Trophoblast cell (in vitro differentiated cells and primary cell): ENCODE measurements around the gene AP3D1.

Source experiments
- DNase-seq, 2 donors: peaks; one replicate each; pipeline ENCODE4 v3.0.0-alpha.2; 2016
- H2AFZ ChIP-seq: 2 replicates; pipeline ENCODE4 v1.6.1; 2013; ENCODE audit warnings: low read length, moderate library complexity, mild to moderate bottlenecking; ENCODE audit not compliant: insufficient read depth, poor library complexity
- H2AK5ac ChIP-seq: 2 replicates; pipeline ENCODE4 v1.6.1; 2013; ENCODE audit warnings: mild to moderate bottlenecking, low read length
- H2BK120ac ChIP-seq: 2 replicates; pipeline ENCODE4 v1.6.1; 2013; ENCODE audit warnings: low read length, mild to moderate bottlenecking, moderate library complexity; ENCODE audit not compliant: insufficient read depth, poor library complexity
- H2BK12ac ChIP-seq: 2 replicates; pipeline ENCODE4 v1.6.1; 2013; ENCODE audit warnings: mild to moderate bottlenecking, low read length, moderate library complexity
- H2BK5ac ChIP-seq: 2 replicates; pipeline ENCODE4 v1.6.1; 2013; ENCODE audit warnings: low read length, low read depth, moderate library complexity, mild to moderate bottlenecking; ENCODE audit not compliant: poor library complexity
- H3K14ac ChIP-seq: 2 replicates; pipeline ENCODE4 v1.6.1; 2013; ENCODE audit warnings: mild to moderate bottlenecking, low read length
- H3K18ac ChIP-seq: 2 replicates; pipeline ENCODE4 v1.6.1; 2013; ENCODE audit warnings: mild to moderate bottlenecking, low read length
- H3K23ac ChIP-seq: 2 replicates; pipeline ENCODE4 v1.6.1; 2013; ENCODE audit warnings: low read length
- H3K27ac ChIP-seq: 2 replicates; pipeline ENCODE4 v1.5.1; 2013; ENCODE audit warnings: low read depth, mild to moderate bottlenecking, inconsistent platforms, low read length, moderate library complexity
- H3K27me3 ChIP-seq: 2 replicates; pipeline ENCODE4 v1.6.1; 2013; ENCODE audit warnings: inconsistent platforms, mild to moderate bottlenecking, low read length, moderate library complexity; ENCODE audit not compliant: insufficient read depth
- H3K36me3 ChIP-seq, 2 experiments: 1 replicate in 1 of 2; 2 replicates in 1 of 2; pipeline ENCODE4 v1.6.1; 2013; ENCODE audit warnings: low read length in 2 of 2, mild to moderate bottlenecking in 2 of 2, moderate library complexity in 1 of 2; ENCODE audit not compliant: insufficient read depth in 2 of 2, control insufficient read depth in 1 of 2
- H3K4ac ChIP-seq: 2 replicates; pipeline ENCODE4 v1.6.1; 2013; ENCODE audit warnings: low read depth, mild to moderate bottlenecking, low read length, moderate library complexity
- H3K4me1 ChIP-seq, 2 experiments: 1 replicate in 1 of 2; 2 replicates in 1 of 2; pipeline ENCODE4 v1.6.1; 2013; ENCODE audit warnings: low read length in 2 of 2, mild to moderate bottlenecking in 2 of 2, moderate library complexity in 1 of 2; ENCODE audit not compliant: insufficient read depth in 2 of 2, control insufficient read depth in 1 of 2
- H3K4me2 ChIP-seq: 2 replicates; pipeline ENCODE4 v1.6.1; 2013; ENCODE audit warnings: inconsistent platforms, mild to moderate bottlenecking, low read length, moderate library complexity
- H3K4me3 ChIP-seq: 2 replicates; pipeline ENCODE4 v1.5.1; 2013; ENCODE audit warnings: mild to moderate bottlenecking, low read depth, low read length, inconsistent platforms
- H3K79me1 ChIP-seq: one replicate; pipeline ENCODE4 v1.6.1; 2013; ENCODE audit warnings: low read length
- H3K79me2 ChIP-seq: 2 replicates; pipeline ENCODE4 v1.6.1; 2013; ENCODE audit warnings: low read length, mild to moderate bottlenecking; ENCODE audit not compliant: control insufficient read depth, insufficient read depth, poor library complexity
- H3K9ac ChIP-seq: 2 replicates; pipeline ENCODE4 v1.6.1; 2013; ENCODE audit warnings: mild to moderate bottlenecking, low read length
- H3K9me3 ChIP-seq: 2 replicates; pipeline ENCODE4 v1.6.1; 2013; ENCODE audit warnings: low read depth, mild to moderate bottlenecking, control low read depth, inconsistent platforms, low read length; ENCODE audit not compliant: insufficient read depth
- H4K12ac ChIP-seq: 2 replicates; pipeline ENCODE4 v1.6.1; 2013; ENCODE audit warnings: low read depth, mild to moderate bottlenecking, low read length, moderate library complexity
- H4K8ac ChIP-seq: 2 replicates; pipeline ENCODE4 v1.6.1; 2013; ENCODE audit warnings: low read depth, mild to moderate bottlenecking, low read length, moderate library complexity
- H4K91ac ChIP-seq: one replicate; pipeline ENCODE4 v1.6.1; 2013; ENCODE audit warnings: low read depth, mild to moderate bottlenecking, low read length, moderate library complexity
- WGBS: extraction: QIAGEN DNeasy Blood & Tissue Kit; methylation state at CpG from one replicate; pipeline ENCODE4 v1.1.7; 2013; ENCODE audit warnings: missing lambda C conversion rate; ENCODE audit not compliant: insufficient read length, insufficient coverage; ENCODE audit errors: extremely low coverage; 5-methylcytosine and 5-hydroxymethylcytosine counted together

AP3D1 gene

GRCh38 chr19:2064395-2064787, 87.0 kb downstream of the AP3D1 start:
- Histone ChIP-seq H3K4me2 (no peak overlapping the region), H2BK5ac (no peak overlapping the region), H4K91ac (no peak overlapping the region), H2AK5ac (no peak overlapping the region), H3K14ac (no peak overlapping the region), H3K9me3 (no peaks in the 10 kb centered on the region), H3K18ac (no peak overlapping the region), H3K9ac (no peak overlapping the region), H3K79me1 (peaks cover 23% of the 10 kb centered on the region), H3K79me2 (peaks cover 8% of the 10 kb centered on the region), H2BK12ac (no peak overlapping the region), H4K12ac (no peak overlapping the region), H3K4me1 (peaks cover 20 to 22% of the 10 kb centered on the region in 2 experiments), H3K36me3 (no peaks in the 10 kb centered on the region), H3K27ac (no peak overlapping the region), H2AFZ (no peak overlapping the region), H3K27me3 (no peaks in the 10 kb centered on the region), H3K4me3 (no peak overlapping the region), H4K8ac (no peak overlapping the region), H2BK120ac (no peak overlapping the region), H3K23ac (no peak overlapping the region), H3K4ac (no peak overlapping the region)
- DNase-seq, result no peak
- WGBS, result no CpG with 5 or more reads among the region's 13 CpGs

GRCh38 chr19:2063824-2064223, 87.5 kb downstream of the AP3D1 start:
- no peak overlapping the region for H3K4me2 ChIP-seq
- no peak overlapping the region for H3K18ac ChIP-seq
- H3K36me3 ChIP-seq, result no peaks in the 10 kb centered on the region
- no CpG with 5 or more reads among the region's 8 CpGs for WGBS
- no peak overlapping the region for H3K9ac ChIP-seq
- peaks cover 25% of the 10 kb centered on the region for H3K79me1 ChIP-seq
- H3K4me1 ChIP-seq, result peaks cover 23 to 27% of the 10 kb centered on the region in 2 experiments
- no peak overlapping the region for H2BK120ac ChIP-seq
- H3K9me3 ChIP-seq, result no peaks in the 10 kb centered on the region
- no peaks in the 10 kb centered on the region for H3K27me3 ChIP-seq
- H2BK12ac ChIP-seq, result no peak overlapping the region
- H3K79me2 ChIP-seq, result peaks cover 8% of the 10 kb centered on the region
- no peak overlapping the region for H4K12ac ChIP-seq
- H3K4me3 ChIP-seq, result no peak overlapping the region
- H2BK5ac ChIP-seq, result no peak overlapping the region
- no peak overlapping the region for H4K8ac ChIP-seq
- no peak overlapping the region for H3K14ac ChIP-seq
- H3K4ac ChIP-seq, result no peak overlapping the region
- H2AFZ ChIP-seq, result no peak overlapping the region
- DNase-seq, result no peak
- H3K27ac ChIP-seq, result no peak overlapping the region
- no peak overlapping the region for H3K23ac ChIP-seq
- no peak overlapping the region for H2AK5ac ChIP-seq
- no peak overlapping the region for H4K91ac ChIP-seq

GRCh38 chr19:2062770-2063169, 88.6 kb downstream of the AP3D1 start:
- Histone ChIP-seq H3K4ac (no peak overlapping the region), H3K79me2 (peaks cover 8% of the 10 kb centered on the region), H3K27ac (no peak overlapping the region), H3K9me3 (no peaks in the 10 kb centered on the region), H3K4me3 (no peak overlapping the region), H3K79me1 (peaks cover 30% of the 10 kb centered on the region), H4K12ac (no peak overlapping the region), H2BK12ac (peak overlapping the region; percentile 31), H3K23ac (no peak overlapping the region), H3K9ac (no peak overlapping the region), H3K27me3 (no peaks in the 10 kb centered on the region), H3K4me2 (no peak overlapping the region), H2BK5ac (no peak overlapping the region), H3K36me3 (no peaks in the 10 kb centered on the region), H2BK120ac (no peak overlapping the region), H4K91ac (no peak overlapping the region), H2AFZ (no peak overlapping the region), H3K4me1 (peaks cover 27 to 29% of the 10 kb centered on the region in 2 experiments), H4K8ac (no peak overlapping the region), H3K14ac (no peak overlapping the region), H2AK5ac (no peak overlapping the region), H3K18ac (no peak overlapping the region)
- no CpG with 5 or more reads among the region's 9 CpGs for WGBS
- DNase-seq, result no peak

GRCh38 chr19:2062389-2062729, 89.0 kb downstream of the AP3D1 start:
- Histone ChIP-seq H2BK120ac (peak overlapping the region; percentile 91), H4K91ac (peak overlapping the region; percentile 87), H3K4me1 (peaks cover 27 to 29% of the 10 kb centered on the region in 2 experiments), H3K9ac (no peak overlapping the region), H3K9me3 (no peaks in the 10 kb centered on the region), H2AFZ (no peak overlapping the region), H3K4me2 (no peak overlapping the region), H3K4me3 (no peak overlapping the region), H3K79me1 (peaks cover 30% of the 10 kb centered on the region), H3K27ac (no peak overlapping the region), H3K4ac (no peak overlapping the region), H3K18ac (no peak overlapping the region), H2BK5ac (no peak overlapping the region), H3K36me3 (no peaks in the 10 kb centered on the region), H3K23ac (no peak overlapping the region), H4K12ac (peak overlapping the region; percentile 6), H2AK5ac (peak overlapping the region; percentile 31), H4K8ac (peak overlapping the region; percentile 12), H2BK12ac (peak overlapping the region; percentile 31), H3K14ac (peak overlapping the region; percentile 83), H3K79me2 (peaks cover 8% of the 10 kb centered on the region), H3K27me3 (no peaks in the 10 kb centered on the region)
- DNase-seq, result no peak
- WGBS, result no CpG with 5 or more reads among the region's 10 CpGs
